MG63 (cell line): Measurements from ENCODE around the gene ATP6V0E1. TPM values are rescaled to one million over a fixed set of nuclear protein-coding genes. Genes with fewer than 3 reads are reported as not detected.

Experiments used
- DNase-seq: peaks from one replicate; pipeline ENCODE4 v3.0.0-alpha.2; 2020
- H3K27me3 ChIP-seq: fragments of 250-450 bp; sonication (Bioruptor Pico); 2 replicates; pipeline ENCODE4 v1.5.1; 2020; ENCODE audit warnings: mild to moderate bottlenecking, moderate library complexity
- H3K36me3 ChIP-seq: fragments of 250-450 bp; sonication (Bioruptor Pico); 2 replicates; pipeline ENCODE4 v1.5.1; 2020; ENCODE audit warnings: mild to moderate bottlenecking, moderate library complexity
- H3K4me3 ChIP-seq: fragments of 250-450 bp; sonication (Bioruptor Pico); 2 replicates; pipeline ENCODE4 v1.5.1; 2020; ENCODE audit warnings: mild to moderate bottlenecking, moderate library complexity
- H3K9me3 ChIP-seq: fragments of 250-450 bp; sonication (Bioruptor Pico); 2 replicates; pipeline ENCODE4 v1.5.1; 2020; ENCODE audit warnings: mild to moderate bottlenecking, moderate library complexity
- total RNA-seq: library from RNA; depleted of rRNA; stranded (reverse); fragments of >200 nt; shearing (Covaris generic); gene quantifications from 2 replicates; pipeline ENCODE4 v1.2.3, GENCODE V29; 2014; ENCODE audit warnings: low replicate concordance; rRNA removed

Gene ATP6V0E1
- 296 and 325 TPM in 2 replicates for total RNA-seq

GRCh38 chr5:172983542-172984243 is at the start of gene ATP6V0E1:
ATP6V0E1 (plus strand) TSS chr5:172983771; CDS start chr5:172983861, 90 bp downstream.
- H3K4me3 ChIP-seq = peak within 1 kb of the TSS; percentile 79
- H3K36me3 ChIP-seq = peaks cover 40% of the 10 kb centered on the region
- no peaks in the 10 kb centered on the region for H3K27me3 ChIP-seq
- peaks cover 3% of the 10 kb centered on the region; the same call in 1 of the 2 replicates for H3K9me3 ChIP-seq
- DNase-seq = peak; percentile 99

GRCh38 chr5:172935096-172935495 is 48.5 kb upstream of the ATP6V0E1 start:
- no peak overlapping the region for H3K4me3 ChIP-seq
- DNase-seq = no peak
- H3K36me3 ChIP-seq = peaks cover 70% of the 10 kb centered on the region
- no peaks in the 10 kb centered on the region for H3K9me3 ChIP-seq
- H3K27me3 ChIP-seq = no peaks in the 10 kb centered on the region

- Histone ChIP-seq H3K27me3 (no peaks in the 10 kb centered on the region), H3K9me3 (no peaks in the 10 kb centered on the region), H3K36me3 (peaks cover 83% of the 10 kb centered on the region), H3K4me3 (no peak overlapping the region)
- no peak for DNase-seq
Measured at GRCh38 chr5:172936401-172936800, 47.2 kb upstream of the ATP6V0E1 start.

GRCh38 chr5:172939071-172939470 is 44.5 kb upstream of the ATP6V0E1 start:
- DNase-seq = peak; percentile 56
- Histone ChIP-seq H3K9me3 (no peaks in the 10 kb centered on the region), H3K4me3 (no peak overlapping the region), H3K36me3 (peaks cover 84% of the 10 kb centered on the region), H3K27me3 (no peaks in the 10 kb centered on the region)

GRCh38 chr5:172939611-172940267 is 43.8 kb upstream of the ATP6V0E1 start:
- Histone ChIP-seq H3K9me3 (no peaks in the 10 kb centered on the region), H3K27me3 (no peaks in the 10 kb centered on the region), H3K36me3 (peaks cover 80% of the 10 kb centered on the region), H3K4me3 (no peak overlapping the region)
- no peak for DNase-seq

- H3K9me3 ChIP-seq = no peaks in the 10 kb centered on the region
- peaks cover 78% of the 10 kb centered on the region for H3K36me3 ChIP-seq
- no peak for DNase-seq
- H3K4me3 ChIP-seq = no peak overlapping the region
- no peaks in the 10 kb centered on the region for H3K27me3 ChIP-seq
Measured at GRCh38 chr5:172940268-172941066, 43.1 kb upstream of the ATP6V0E1 start.

- H3K4me3 ChIP-seq = no peak overlapping the region
- H3K36me3 ChIP-seq = peaks cover 78% of the 10 kb centered on the region
- H3K27me3 ChIP-seq = no peaks in the 10 kb centered on the region
- no peak for DNase-seq
- no peaks in the 10 kb centered on the region for H3K9me3 ChIP-seq
Measured at GRCh38 chr5:172941067-172941516, 42.5 kb upstream of the ATP6V0E1 start.

- no peaks in the 10 kb centered on the region for H3K9me3 ChIP-seq
- H3K4me3 ChIP-seq = no peak overlapping the region
- no peaks in the 10 kb centered on the region for H3K27me3 ChIP-seq
- peaks cover 74% of the 10 kb centered on the region for H3K36me3 ChIP-seq
- no peak for DNase-seq
Measured at GRCh38 chr5:172942556-172942955, 41.0 kb upstream of the ATP6V0E1 start.

GRCh38 chr5:172943283-172943841 is 40.2 kb upstream of the ATP6V0E1 start:
- no peaks in the 10 kb centered on the region for H3K27me3 ChIP-seq
- peak; percentile 74 for DNase-seq
- H3K4me3 ChIP-seq = no peak overlapping the region
- H3K36me3 ChIP-seq = peaks cover 74% of the 10 kb centered on the region
- H3K9me3 ChIP-seq = no peaks in the 10 kb centered on the region

GRCh38 chr5:172943906-172944305 is 39.7 kb upstream of the ATP6V0E1 start:
- H3K4me3 ChIP-seq = no peak overlapping the region
- H3K36me3 ChIP-seq = peaks cover 79% of the 10 kb centered on the region
- no peaks in the 10 kb centered on the region for H3K27me3 ChIP-seq
- no peaks in the 10 kb centered on the region for H3K9me3 ChIP-seq
- no peak for DNase-seq

- H3K36me3 ChIP-seq = peaks cover 79% of the 10 kb centered on the region
- no peaks in the 10 kb centered on the region for H3K9me3 ChIP-seq
- H3K27me3 ChIP-seq = no peaks in the 10 kb centered on the region
- no peak for DNase-seq
- H3K4me3 ChIP-seq = no peak overlapping the region
Measured at GRCh38 chr5:172944741-172945140, 38.8 kb upstream of the ATP6V0E1 start.

GRCh38 chr5:172945151-172945550 is 38.4 kb upstream of the ATP6V0E1 start:
- Histone ChIP-seq H3K4me3 (no peak overlapping the region), H3K27me3 (no peaks in the 10 kb centered on the region), H3K36me3 (peaks cover 81% of the 10 kb centered on the region), H3K9me3 (no peaks in the 10 kb centered on the region)
- no peak for DNase-seq

- H3K27me3 ChIP-seq = no peaks in the 10 kb centered on the region
- no peak for DNase-seq
- H3K36me3 ChIP-seq = peaks cover 81% of the 10 kb centered on the region
- H3K4me3 ChIP-seq = no peak overlapping the region
- H3K9me3 ChIP-seq = no peaks in the 10 kb centered on the region
Measured at GRCh38 chr5:172946146-172946545, 37.4 kb upstream of the ATP6V0E1 start.

GRCh38 chr5:172949426-172949825 is 34.1 kb upstream of the ATP6V0E1 start:
- DNase-seq = no peak
- no peaks in the 10 kb centered on the region for H3K27me3 ChIP-seq
- no peaks in the 10 kb centered on the region for H3K9me3 ChIP-seq
- H3K4me3 ChIP-seq = no peak overlapping the region
- H3K36me3 ChIP-seq = peaks cover 67% of the 10 kb centered on the region

GRCh38 chr5:172950176-172950965 is 33.2 kb upstream of the ATP6V0E1 start:
- Histone ChIP-seq H3K36me3 (peaks cover 60% of the 10 kb centered on the region), H3K27me3 (no peaks in the 10 kb centered on the region), H3K9me3 (no peaks in the 10 kb centered on the region), H3K4me3 (no peak overlapping the region)
- DNase-seq = no peak

GRCh38 chr5:172951371-172952033 is 32.1 kb upstream of the ATP6V0E1 start:
- Histone ChIP-seq H3K4me3 (no peak overlapping the region), H3K9me3 (no peaks in the 10 kb centered on the region), H3K27me3 (no peaks in the 10 kb centered on the region), H3K36me3 (peaks cover 55% of the 10 kb centered on the region)
- no peak for DNase-seq
